Fibroblast of pulmonary artery (primary cell): ENCODE measurements around the gene TSLP.

Source experiments
- DNase-seq: peaks from one replicate; pipeline ENCODE4 v3.0.0-alpha.2; 2010; ENCODE audit warnings: low read depth
- H3K4me3 ChIP-seq: replicated peaks from 2 replicates; pipeline ENCODE4 v1.5.1; 2011; ENCODE audit warnings: low read depth, mild to moderate bottlenecking, control low read depth, low read length, moderate library complexity
- TF ChIP-seq, protein P1 (sequence below): IDR thresholded peaks from 2 replicates; pipeline ENCODE4 v1.5.1; 2011; ENCODE audit warnings: mild to moderate bottlenecking, control low read depth, low read length, inconsistent platforms; ENCODE audit errors: missing control alignments

Gene TSLP

DNA sequence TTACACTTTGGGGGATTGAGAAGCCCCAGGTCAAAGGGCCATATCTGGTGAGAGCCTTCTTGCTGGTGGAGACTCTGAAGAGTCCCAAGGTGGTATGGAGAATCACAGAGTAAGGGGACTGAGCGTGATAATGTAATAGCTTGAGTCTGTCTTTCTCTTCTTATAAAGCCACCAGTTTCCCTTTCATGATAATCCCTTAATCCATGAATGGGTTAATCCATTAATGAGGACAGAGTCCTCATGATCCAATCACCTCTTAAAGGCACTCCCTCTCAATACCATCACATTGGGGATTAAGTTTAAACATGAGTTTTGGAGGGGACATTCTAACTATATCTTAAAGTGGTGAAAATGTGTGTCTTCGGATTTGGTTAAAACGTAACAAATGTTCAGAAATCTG is 42.2 kb downstream of the TSLP start:
- H3K4me3 ChIP-seq: no peak overlapping the region
- TF ChIP-seq, protein P1, sequence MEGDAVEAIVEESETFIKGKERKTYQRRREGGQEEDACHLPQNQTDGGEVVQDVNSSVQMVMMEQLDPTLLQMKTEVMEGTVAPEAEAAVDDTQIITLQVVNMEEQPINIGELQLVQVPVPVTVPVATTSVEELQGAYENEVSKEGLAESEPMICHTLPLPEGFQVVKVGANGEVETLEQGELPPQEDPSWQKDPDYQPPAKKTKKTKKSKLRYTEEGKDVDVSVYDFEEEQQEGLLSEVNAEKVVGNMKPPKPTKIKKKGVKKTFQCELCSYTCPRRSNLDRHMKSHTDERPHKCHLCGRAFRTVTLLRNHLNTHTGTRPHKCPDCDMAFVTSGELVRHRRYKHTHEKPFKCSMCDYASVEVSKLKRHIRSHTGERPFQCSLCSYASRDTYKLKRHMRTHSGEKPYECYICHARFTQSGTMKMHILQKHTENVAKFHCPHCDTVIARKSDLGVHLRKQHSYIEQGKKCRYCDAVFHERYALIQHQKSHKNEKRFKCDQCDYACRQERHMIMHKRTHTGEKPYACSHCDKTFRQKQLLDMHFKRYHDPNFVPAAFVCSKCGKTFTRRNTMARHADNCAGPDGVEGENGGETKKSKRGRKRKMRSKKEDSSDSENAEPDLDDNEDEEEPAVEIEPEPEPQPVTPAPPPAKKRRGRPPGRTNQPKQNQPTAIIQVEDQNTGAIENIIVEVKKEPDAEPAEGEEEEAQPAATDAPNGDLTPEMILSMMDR: no peak
- no peak for DNase-seq

DNA sequence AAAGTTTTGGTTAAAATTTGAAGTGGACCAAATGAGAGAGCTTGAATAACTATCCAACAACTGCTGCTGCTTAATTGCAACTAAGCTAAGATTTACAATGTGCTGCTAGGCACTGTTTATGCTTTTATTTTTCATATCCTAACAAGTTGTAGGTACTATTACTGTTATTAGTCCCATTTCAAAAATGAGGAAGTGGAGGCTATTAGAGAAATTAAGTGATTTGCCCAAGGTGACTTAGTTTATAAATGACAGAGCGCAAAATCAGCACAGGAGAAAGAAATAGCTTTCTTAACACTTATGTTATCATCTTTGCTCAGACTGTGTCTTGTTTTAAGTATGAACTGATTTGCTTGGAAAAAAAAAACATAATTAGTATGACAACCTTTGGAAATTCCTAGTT is 43.7 kb downstream of the TSLP start:
- H3K4me3 ChIP-seq: no peak overlapping the region
- no peak for DNase-seq
- TF ChIP-seq, protein P1: no peak

DNA sequence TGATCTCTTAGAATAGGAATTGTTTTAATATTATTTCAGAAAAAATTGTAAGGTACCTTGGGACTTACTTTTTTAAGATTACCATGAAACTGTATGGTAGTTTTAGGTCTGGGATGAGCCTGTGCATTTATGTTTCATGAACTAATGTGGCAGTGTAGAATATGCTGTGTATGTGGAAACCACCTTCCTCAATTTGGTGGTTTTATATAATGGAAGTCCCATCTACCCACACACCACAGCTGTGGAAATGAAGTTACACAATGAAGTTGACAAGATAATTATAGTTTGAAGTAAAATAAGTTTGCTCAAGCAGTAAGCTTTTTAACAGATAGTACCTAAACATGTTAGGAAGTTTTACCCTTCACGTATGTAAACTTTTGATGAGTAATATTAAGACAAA is 45.0 kb downstream of the TSLP start:
- H3K4me3 ChIP-seq: no peak overlapping the region
- TF ChIP-seq, protein P1: no peak
- no peak for DNase-seq

DNA sequence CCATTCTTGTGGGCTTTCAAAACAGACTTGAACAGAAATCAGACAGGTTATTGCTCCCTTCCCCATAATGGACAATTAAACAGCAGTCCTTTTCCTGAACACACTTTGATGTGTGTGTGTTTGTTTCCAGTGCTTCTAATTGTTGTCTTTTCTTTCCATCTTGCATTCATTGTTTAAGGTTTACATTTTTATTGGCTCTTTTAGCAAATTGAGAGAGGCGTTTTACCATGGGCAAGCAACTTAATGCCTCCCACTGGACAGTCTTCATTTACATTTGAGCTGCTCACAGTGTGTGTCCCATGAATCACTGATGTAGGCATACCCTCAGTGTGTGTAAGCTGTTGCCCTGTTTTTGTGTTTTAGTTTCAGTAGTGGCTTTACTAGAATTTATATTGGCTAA is 45.6 kb downstream of the TSLP start:
- H3K4me3 ChIP-seq: no peak overlapping the region
- DNase-seq: no peak
- TF ChIP-seq, protein P1: no peak

DNA sequence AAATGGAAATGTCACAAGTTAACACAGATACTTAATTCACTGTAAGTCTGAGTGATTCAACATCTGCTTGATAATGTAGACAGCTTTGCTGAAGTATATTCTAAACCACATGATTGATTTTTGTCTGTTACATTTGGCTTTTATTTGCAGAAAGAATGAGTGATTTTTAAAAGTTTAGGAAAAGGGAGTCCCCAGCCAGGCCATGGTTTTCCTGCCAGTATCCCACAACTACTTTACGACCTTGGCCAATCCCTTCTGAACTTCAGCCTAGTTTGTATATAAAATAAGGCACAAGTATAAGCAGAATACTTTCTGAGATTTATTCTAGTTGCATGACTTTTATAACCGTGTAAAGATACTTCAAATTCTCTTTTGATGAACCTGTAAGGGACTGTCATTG is 47.7 kb downstream of the TSLP start:
- TF ChIP-seq, protein P1: no peak
- DNase-seq: no peak
- no peak overlapping the region for H3K4me3 ChIP-seq

DNA sequence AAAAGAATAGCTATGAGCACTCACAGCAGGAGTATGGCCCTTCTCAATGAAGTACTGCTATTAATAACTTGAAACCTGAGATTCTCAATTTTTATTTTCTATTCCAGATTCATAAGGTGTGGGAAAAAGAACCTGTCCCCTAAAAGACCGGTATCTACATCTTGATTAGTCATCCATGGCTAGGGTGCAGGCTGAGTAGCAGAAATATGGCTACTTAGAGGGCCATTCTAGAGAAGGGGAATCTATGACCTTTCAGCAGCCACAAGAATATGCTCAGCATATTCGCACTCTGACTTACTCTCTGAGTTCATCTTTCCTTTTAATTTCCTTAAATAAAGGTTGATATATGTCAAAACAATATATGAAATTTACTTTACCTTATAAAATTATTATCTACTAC is 48.3 kb downstream of the TSLP start:
- TF ChIP-seq, protein P1: no peak
- no peak for DNase-seq
- H3K4me3 ChIP-seq: no peak overlapping the region

DNA sequence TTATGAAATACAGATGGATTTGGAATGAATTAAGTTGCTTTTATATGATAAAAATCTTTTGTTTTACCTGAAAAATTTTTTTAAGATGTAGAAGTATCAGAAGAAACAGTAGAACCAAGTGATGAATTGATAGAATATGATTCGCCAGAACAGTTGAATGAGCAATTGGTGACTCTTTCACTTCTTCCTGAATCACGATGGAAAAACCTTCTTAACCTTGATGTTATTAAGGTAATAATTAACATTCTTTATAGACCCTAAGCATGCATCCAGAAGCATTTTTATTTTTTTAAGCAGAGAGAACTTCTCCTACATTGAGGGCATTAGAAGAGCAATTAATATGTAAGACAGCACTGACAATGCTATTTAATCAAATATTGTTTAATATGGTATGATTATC is 49.4 kb downstream of the TSLP start:
- no peak overlapping the region for H3K4me3 ChIP-seq
- TF ChIP-seq, protein P1: no peak
- no peak for DNase-seq
